Ovary (tissue), 9 donors: Measurements from ENCODE around the gene NR3C1. TPM values are rescaled to one million over a fixed set of nuclear protein-coding genes. Genes with fewer than 3 reads are reported as not detected.

Source experiments
- DNase-seq, 5 donors: peaks; one replicate each; pipeline ENCODE4 v3.0.0-alpha.2; 2019 to 2020
- H3K27ac ChIP-seq, 2 donors: fragments of 200-600 bp; one replicate each; pipeline versions ENCODE4 v1.5.1 to v1.8.0; 2019 to 2022
- H3K27me3 ChIP-seq: fragments of 200-600 bp; one replicate; pipeline ENCODE4 v1.8.0; 2022
- H3K36me3 ChIP-seq: fragments of 200-600 bp; sonication (generic); one replicate; pipeline ENCODE4 v1.5.1; 2019
- H3K4me1 ChIP-seq: one replicate; pipeline ENCODE4 v1.8.1; 2013; ENCODE audit warnings: mild to moderate bottlenecking, moderate library complexity; ENCODE audit not compliant: insufficient read depth
- H3K4me3 ChIP-seq: fragments of 200-600 bp; sonication (generic); one replicate; pipeline ENCODE4 v1.5.1; 2017
- H3K9me3 ChIP-seq, 2 donors: fragments of 200-600 bp in 1 of 2; sonication (generic) in 1 of 2; one replicate each; pipeline versions ENCODE4 v1.5.1 to v1.8.1; 2013 to 2019; ENCODE audit warnings: mild to moderate bottlenecking in 1 of 2, moderate library complexity in 1 of 2
- CTCF ChIP-seq, 3 donors: fragments of 450-650 bp in 2 of 3; fragments of 200-600 bp in 1 of 3; IDR thresholded peaks; one replicate each; pipeline versions ENCODE4 v1.5.1 to v1.8.0; 2016 to 2022; ENCODE audit warnings: antibody characterized with exemption in 3 of 3, mild to moderate bottlenecking in 1 of 3
- EP300 ChIP-seq: sonication (generic); formaldehyde crosslinking; IDR thresholded peaks from one replicate; pipeline ENCODE4 v1.6.1; 2017; ENCODE audit warnings: antibody characterized with exemption
- POLR2A ChIP-seq: fragments of 450-650 bp; IDR thresholded peaks from one replicate; pipeline ENCODE4 v1.6.1; 2017; ENCODE audit warnings: antibody characterized with exemption, mild to moderate bottlenecking, moderate library complexity
- WGBS, 3 donors: extraction: QIAGEN DNeasy Blood & Tissue Kit in 1 of 3; methylation state at CpG; one replicate each; pipeline versions ENCODE4 v1.1.5 to v1.1.7; 2013 to 2017; 5-methylcytosine and 5-hydroxymethylcytosine counted together
- intact Hi-C, 4 donors: fragments of 100-400 bp; cut with DNase I; formaldehyde crosslinking; loops; one replicate each; pipeline versions ENCODE4 v1.11.0 to v1.15.1; 2022 to 2023
- polyA plus RNA-seq, 2 donors: library from polyadenylated mRNA; stranded (reverse); fragments of 200-250 nt in 1 of 2; fragments of 350-450 nt in 1 of 2; fragmentation: Illumina TruSeq in 1 of 2; extraction: RNeasy Lipid Tissue Mini Kit (QIAGEN cat#74804) in 1 of 2; gene quantifications; one replicate each; pipeline ENCODE4 v1.2.3, GENCODE V29; 2013 to 2014
- total RNA-seq, 7 donors: library from RNA; depleted of rRNA in 2 of 7; stranded (reverse); fragments of >200 nt in 2 of 7; fragmentation: NEBNext Ultra II Directional in 3 of 7; extraction: Animal tissue kit (Norgen Biotek cat#: 25700) in 3 of 7; gene quantifications; one replicate each; pipeline versions ENCODE4 v1.1.0 to v1.2.4, GENCODE V29; 2016 to 2023
- donor health status: DM: no; HTN: no; CAD: no; lungs with moderate emphysema.
- donor health status: DM: no; HTN: no; CAD: no.
- donor health status: Bipolar disorder and iron deficiency.
- donor health status: DM: yes; HTN: yes; CAD: no.
- donor health status: DM: no; HTN: no; CAD: no.
- donor health status: DM: yes; HTN: yes; CAD: no.

The NR3C1 gene
- total and polyA plus RNA-seq, 9 donors, result 15.5 to 54.3 (median 38.4) TPM

- Histone ChIP-seq H3K4me1 (no peaks in the 10 kb centered on the region), H3K4me3 (no peak overlapping the region), H3K27me3 (no peaks in the 10 kb centered on the region), H3K27ac (no peak overlapping the region), H3K36me3 (no peaks in the 10 kb centered on the region), H3K9me3 (no peaks in the 10 kb centered on the region)
- intact Hi-C loops, result no loop called here
- no peak for DNase-seq
- WGBS, 3 donors, result 71 to 93% (median 82%) methylated on average over 2 of the region's 2 CpGs
- TF ChIP-seq POLR2A (no peak), CTCF (IDR thresholded peaks at IDR 0.05) (no peak), EP300 (no peak)
These were observed 97.4 kb downstream of the NR3C1 start for GRCh38 chr5:143306040-143306439.

GRCh38 chr5:143304836-143305475 lies 98.5 kb downstream of the NR3C1 start:
- no peaks in the 10 kb centered on the region for H3K27me3 ChIP-seq
- no peak for TF ChIP-seq EP300
- no peak for TF ChIP-seq CTCF (IDR thresholded peaks at IDR 0.05)
- no peak for TF ChIP-seq POLR2A
- H3K27ac ChIP-seq, result no peak overlapping the region
- no peak overlapping the region for H3K4me3 ChIP-seq
- H3K9me3 ChIP-seq, result no peaks in the 10 kb centered on the region
- no peak for DNase-seq
- H3K4me1 ChIP-seq, result no peaks in the 10 kb centered on the region
- no peaks in the 10 kb centered on the region for H3K36me3 ChIP-seq
- 94 to 98% (median 96%) methylated on average over 2 of the region's 2 CpGs for WGBS, 3 donors
- intact Hi-C loops, result no loop called here

- no peaks in the 10 kb centered on the region for H3K36me3 ChIP-seq
- no peaks in the 10 kb centered on the region for H3K4me1 ChIP-seq
- no peak overlapping the region for H3K4me3 ChIP-seq
- TF ChIP-seq EP300 (no peak), CTCF (IDR thresholded peaks at IDR 0.05) (no peak), POLR2A (no peak)
- no peaks in the 10 kb centered on the region for H3K9me3 ChIP-seq
- no peak overlapping the region for H3K27ac ChIP-seq
- intact Hi-C loops, result no loop called here
- H3K27me3 ChIP-seq, result no peaks in the 10 kb centered on the region
- DNase-seq, result no peak
These were observed 101.0 kb downstream of the NR3C1 start for GRCh38 chr5:143302341-143303045.

GRCh38 chr5:143297756-143298155 lies 105.7 kb downstream of the NR3C1 start:
- DNase-seq, result no peak
- TF ChIP-seq CTCF (IDR thresholded peaks at IDR 0.05) (no peak), POLR2A (no peak), EP300 (no peak)
- Histone ChIP-seq H3K4me3 (no peak overlapping the region), H3K36me3 (no peaks in the 10 kb centered on the region), H3K27ac (no peak overlapping the region), H3K27me3 (no peaks in the 10 kb centered on the region), H3K9me3 (no peaks in the 10 kb centered on the region), H3K4me1 (no peaks in the 10 kb centered on the region)
- 89 to 91% (median 91%) methylated on average over 3 of the region's 3 CpGs for WGBS, 3 donors
- intact Hi-C loops, result no loop called here
